GM23248 (cell line): Measurements from ENCODE around the gene SLC6A19.

ENCODE experiments used
- EZH2 ChIP-seq: fragments of 200-600 bp; sonication (generic); IDR thresholded peaks from 2 replicates; pipeline ENCODE4 v1.6.1; 2018; ENCODE audit warnings: antibody characterized with exemption, mild to moderate bottlenecking; ENCODE audit not compliant: insufficient read depth, poor library complexity, severe bottlenecking
- EZH2phosphoT487 ChIP-seq: fragments of 200-600 bp; sonication (generic); IDR thresholded peaks from 2 replicates; pipeline ENCODE4 v1.6.1; 2018; ENCODE audit warnings: antibody characterized with exemption, moderate library complexity, mild to moderate bottlenecking, low read depth; ENCODE audit not compliant: insufficient read depth

GRCh38 chr5:1208743-1209488, 7.5 kb downstream of the SLC6A19 start:
- TF ChIP-seq EZH2 (no peak), EZH2phosphoT487 (no peak)
